HG03175 (cell line): ENCODE data around the gene DNASE1L2.
"Not testable (repeated sequence)": the region's sequence is repeated elsewhere in the genome, so short reads cannot be mapped to it uniquely, and the experiment has no call there.

Experiments used
- ATAC-seq: cut with Tn5 transposase; IDR thresholded peaks from one replicate; pipeline ENCODE4 v1.9.1; 2021; ENCODE audit warnings: mild to moderate bottlenecking, moderate library complexity; ENCODE audit not compliant: unreplicated experiment

DNASE1L2 gene

DNA sequence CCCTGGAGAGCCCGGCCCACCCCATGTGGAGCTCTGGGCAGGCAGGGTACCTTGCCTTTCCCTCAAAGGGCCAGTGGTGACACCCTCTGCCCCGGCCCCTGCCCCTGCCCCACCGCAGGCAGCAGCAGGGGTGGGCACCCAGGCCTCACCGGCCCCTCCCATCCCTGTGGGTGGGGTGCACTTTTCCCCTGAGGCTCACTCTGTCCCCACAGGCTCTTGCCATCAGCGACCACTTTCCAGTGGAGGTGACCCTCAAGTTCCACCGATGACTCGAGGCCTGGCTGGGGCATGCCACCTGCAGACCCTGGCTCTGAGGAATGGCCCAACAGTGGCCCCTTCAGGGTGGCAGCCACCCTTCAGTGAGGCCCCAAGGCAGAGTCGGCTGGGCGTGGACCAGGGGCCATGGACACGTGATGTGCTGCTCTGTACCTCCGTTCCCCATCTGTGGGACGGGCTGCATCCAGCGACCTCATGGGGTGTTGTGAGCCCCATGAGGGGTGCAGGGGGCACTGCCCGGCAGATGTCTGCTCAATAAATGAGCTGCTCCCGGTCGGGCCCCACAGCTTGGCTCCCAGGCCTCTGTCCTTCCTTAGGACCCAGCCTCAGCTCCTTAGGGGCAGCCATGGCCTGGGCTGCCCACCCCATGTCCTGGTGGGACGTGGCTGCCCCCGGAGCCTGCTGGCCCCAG is 2.0 kb downstream of the DNASE1L2 start:
- no peak for ATAC-seq

- no peak for ATAC-seq
These were observed 2.8 kb downstream of the DNASE1L2 start for GRCh38 chr16:2238838-2239675.

- ATAC-seq, result not testable (repeated sequence)
These were observed 4.1 kb downstream of the DNASE1L2 start for GRCh38 chr16:2240331-2240730.

GRCh38 chr16:2242598-2242997 is 6.4 kb downstream of the DNASE1L2 start:
- ATAC-seq, result no peak

GRCh38 chr16:2243031-2243528 is 6.8 kb downstream of the DNASE1L2 start:
- ATAC-seq, result no peak

GRCh38 chr16:2243781-2244180 is 7.5 kb downstream of the DNASE1L2 start:
- ATAC-seq, result no peak

- ATAC-seq, result no peak
These were observed 8.1 kb downstream of the DNASE1L2 start for GRCh38 chr16:2244301-2244700.

DNA sequence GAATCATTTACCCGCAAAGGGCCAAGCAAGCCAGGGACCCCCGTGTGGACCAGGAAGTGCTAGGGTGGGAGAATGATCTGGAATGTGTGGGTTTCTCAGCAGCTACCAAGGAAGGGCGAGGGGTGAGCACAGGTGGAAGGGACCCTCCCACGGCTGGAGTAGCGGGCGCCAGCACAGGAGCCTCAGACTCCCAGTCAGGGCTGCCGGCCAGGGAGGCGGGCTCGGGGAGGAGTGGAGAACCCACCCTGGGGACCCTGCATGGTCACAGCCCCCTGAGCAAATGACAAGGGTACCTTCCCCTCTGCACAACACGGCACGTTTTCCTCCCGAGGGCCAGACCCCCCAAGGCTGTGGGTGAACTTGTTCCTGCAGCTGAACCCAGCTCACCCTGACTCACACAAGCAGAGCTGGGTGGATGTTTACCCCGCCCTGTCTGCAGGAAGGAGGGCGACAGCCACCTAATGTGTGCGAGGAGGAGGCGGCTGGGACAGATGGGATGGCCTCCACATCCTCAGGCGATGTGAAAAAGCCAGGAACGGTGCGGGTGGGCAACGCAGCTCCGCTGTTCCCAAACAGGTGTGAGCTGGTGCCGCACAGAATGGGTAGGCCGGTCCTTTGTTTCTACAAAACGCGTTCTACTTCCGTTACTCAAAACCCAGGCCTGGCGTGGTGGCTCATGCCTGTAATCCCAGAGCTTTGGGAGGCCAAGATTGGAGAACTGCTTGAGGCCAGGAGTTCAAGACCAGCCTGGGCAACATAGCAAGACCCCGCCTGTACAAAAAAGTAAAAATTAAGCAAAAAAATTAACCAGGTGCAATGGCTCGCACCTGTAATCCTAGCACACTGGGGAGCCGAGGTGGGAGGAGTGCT is 8.9 kb downstream of the DNASE1L2 start:
- no peak for ATAC-seq

GRCh38 chr16:2246301-2246885 is 10.1 kb downstream of the DNASE1L2 start:
- no peak for ATAC-seq

- peak; percentile 17 for ATAC-seq
These were observed 14.5 kb downstream of the DNASE1L2 start for GRCh38 chr16:2250652-2251295.

- ATAC-seq, result peak; percentile 90
These were observed 15.3 kb downstream of the DNASE1L2 start, which contains the start of gene ECI1 for GRCh38 chr16:2251296-2252111. TSS of gene ECI1 (minus strand) at chr16:2251587. CDS start at chr16:2251566, 21 bp downstream.

GRCh38 chr16:2252806-2253148 is 16.5 kb downstream of the DNASE1L2 start:
- ATAC-seq, result no peak

DNA sequence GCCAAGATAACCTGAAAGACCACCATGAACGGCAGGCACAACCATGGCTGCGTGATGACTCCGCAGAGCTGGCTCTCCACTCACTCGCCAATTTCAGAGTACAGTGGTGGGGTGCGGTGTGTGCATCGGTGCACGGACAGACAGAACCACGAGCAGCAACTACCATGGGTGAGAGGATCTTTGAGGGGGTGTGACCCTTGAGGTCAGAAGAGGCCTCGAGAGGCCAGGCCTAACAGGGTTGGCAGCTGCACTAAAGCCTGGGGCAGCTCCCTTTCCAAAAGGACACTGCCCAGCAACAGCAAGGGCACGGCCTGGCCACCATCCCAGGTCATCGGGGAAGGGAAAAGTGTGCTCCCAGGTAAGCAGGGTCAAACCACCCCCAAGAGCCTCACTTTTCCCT is 17.0 kb downstream of the DNASE1L2 start:
- ATAC-seq, result no peak

DNA sequence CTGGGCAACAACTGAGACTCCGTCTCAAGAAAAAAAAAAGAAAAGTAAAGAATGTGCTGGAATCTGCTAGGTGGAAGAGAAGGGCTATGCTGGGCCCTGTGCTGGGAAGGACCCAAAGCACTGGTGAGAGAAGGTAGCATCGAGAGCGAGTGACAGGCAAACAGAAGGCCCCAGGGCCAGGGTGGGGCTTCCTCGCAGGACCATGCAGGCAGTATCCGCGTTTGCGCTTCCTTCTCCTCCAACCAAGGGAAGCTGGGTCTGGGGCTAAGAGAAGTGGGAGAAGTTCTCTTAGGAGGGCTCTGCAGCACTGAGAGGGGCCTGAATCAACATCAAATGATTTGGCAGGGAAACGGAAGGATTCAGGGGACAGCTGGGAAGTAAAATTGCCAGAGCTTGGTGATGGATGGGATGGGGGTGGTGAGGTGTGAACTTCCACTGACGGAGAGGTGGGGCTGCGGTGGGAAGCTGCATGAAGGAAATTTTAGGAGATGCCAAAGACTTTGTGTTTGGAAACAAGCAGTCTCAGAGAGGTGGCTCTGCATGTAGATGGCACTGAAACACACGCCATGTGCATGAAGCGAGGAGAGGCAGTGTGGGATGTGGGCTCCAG is 20.4 kb downstream of the DNASE1L2 start:
- no peak for ATAC-seq

DNA sequence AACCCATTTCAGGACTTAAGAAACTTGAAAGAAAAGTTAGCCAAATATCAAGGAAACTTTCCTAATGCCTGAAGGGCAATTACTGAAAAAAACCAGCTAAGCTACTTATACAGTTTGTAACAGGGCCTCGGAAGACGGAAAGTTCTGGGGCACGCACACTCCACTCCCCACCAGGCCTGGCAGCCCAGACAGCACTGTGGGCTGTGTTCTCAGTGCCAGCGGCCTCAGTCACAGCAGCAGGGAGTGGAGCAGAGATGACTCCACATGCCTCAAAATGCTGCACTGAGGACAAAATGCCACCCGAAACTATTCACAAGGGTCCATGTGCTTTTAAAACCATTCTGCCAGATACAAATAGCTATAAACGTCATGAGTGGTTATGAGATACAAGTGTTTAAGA is 21.5 kb downstream of the DNASE1L2 start:
- no peak for ATAC-seq

GRCh38 chr16:2258530-2258929 is 22.3 kb downstream of the DNASE1L2 start:
- not testable (repeated sequence) for ATAC-seq

DNA sequence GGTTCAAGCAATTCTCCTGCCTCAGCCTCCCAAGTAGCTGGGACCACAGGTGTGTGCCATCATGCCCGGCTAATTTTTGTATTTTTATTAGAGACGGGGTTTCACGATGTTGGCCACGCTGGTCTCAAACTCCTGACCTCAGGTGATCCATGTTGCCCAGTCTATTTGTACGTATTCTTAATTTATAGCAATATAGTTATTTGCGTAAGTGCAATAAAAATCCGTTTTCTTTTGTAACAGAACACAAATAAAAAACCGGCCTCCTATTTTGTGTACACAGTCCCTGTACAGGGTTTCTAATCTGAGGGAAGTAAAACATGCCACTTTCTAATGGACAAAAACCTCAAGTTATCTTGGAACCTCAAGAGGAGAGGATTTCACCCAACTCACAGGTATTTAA is 24.0 kb downstream of the DNASE1L2 start:
- ATAC-seq, result no peak

GRCh38 chr16:2263026-2263425 is 26.8 kb downstream of the DNASE1L2 start:
- not testable (repeated sequence) for ATAC-seq

- ATAC-seq, result not testable (repeated sequence)
These were observed 30.6 kb downstream of the DNASE1L2 start for GRCh38 chr16:2266887-2267286.
